ENCODE results near the gene SYT13. TPM values are rescaled to one million over a fixed set of nuclear protein-coding genes. Genes with fewer than 3 reads are reported as not detected.

Gene SYT13
- total and polyA plus RNA-seq, 7 experiments from 2014 or later = not detected

- Histone ChIP-seq H3K4me1 (ENCODE audit: control insufficient read depth in 2 of 2, insufficient read depth in 2 of 2, low read length in 2 of 2) (no peaks in the 10 kb centered on the region), H3K4me3 (ENCODE audit: low read length) (no peak overlapping the region), H3K36me3 (ENCODE audit: control insufficient read depth in 2 of 3, insufficient read depth in 3 of 3, low read length in 3 of 3) (no peaks in the 10 kb centered on the region), H3K27me3 (ENCODE audit: control insufficient read depth in 2 of 2, insufficient read depth in 2 of 2, low read length in 2 of 2) (no peaks in the 10 kb centered on the region), H3K9me3 (ENCODE audit: control insufficient read depth in 2 of 3, low read length in 3 of 3) (no peaks in the 10 kb centered on the region), H3K27ac (ENCODE audit: low read depth, low read length) (no peak overlapping the region)
- ChIA-PET CTCF (no interaction called here), POLR2A (no interaction called here)
- Mint-ChIP-seq H3K36me3 (peaks cover 0 to 3% (median 0%) of the 10 kb centered on the region in 5 donors), H3K4me3 (no peak overlapping the region), H3K27ac (no peak overlapping the region), H3K9me3 (peaks cover 0 to 18% (median 3%) of the 10 kb centered on the region in 11 donors), H3K4me1 (peaks cover 0 to 3% (median 0%) of the 10 kb centered on the region in 7 donors), H3K27me3 (peaks cover 7 to 31% (median 22%) of the 10 kb centered on the region in 5 donors)
- ATAC-seq (no peak), DNase-seq (no peak)
- intact Hi-C loops (cut with micrococcal nuclease) = no loop called here
These were observed 48.3 kb downstream of the SYT13 start for GRCh38 chr11:45237711-45238315.

- intact Hi-C loops (cut with micrococcal nuclease) = no loop called here
- Histone ChIP-seq H3K9me3 (ENCODE audit: control insufficient read depth in 2 of 3, low read length in 3 of 3) (no peaks in the 10 kb centered on the region), H3K27me3 (ENCODE audit: control insufficient read depth in 2 of 2, insufficient read depth in 2 of 2, low read length in 2 of 2) (no peaks in the 10 kb centered on the region), H3K27ac (ENCODE audit: low read depth, low read length) (no peak overlapping the region), H3K4me1 (ENCODE audit: control insufficient read depth in 2 of 2, insufficient read depth in 2 of 2, low read length in 2 of 2) (no peaks in the 10 kb centered on the region), H3K4me3 (ENCODE audit: low read length) (no peak overlapping the region), H3K36me3 (ENCODE audit: control insufficient read depth in 2 of 3, insufficient read depth in 3 of 3, low read length in 3 of 3) (no peaks in the 10 kb centered on the region)
- Mint-ChIP-seq H3K4me3 (no peak overlapping the region), H3K27me3 (peaks cover 3 to 24% (median 22%) of the 10 kb centered on the region in 5 donors), H3K36me3 (peaks cover 0 to 3% (median 0%) of the 10 kb centered on the region in 5 donors), H3K9me3 (peaks cover 0 to 12% (median 0%) of the 10 kb centered on the region in 11 donors), H3K4me1 (peaks cover 0 to 3% (median 0%) of the 10 kb centered on the region in 7 donors), H3K27ac (no peak overlapping the region)
- CTCF ChIA-PET = no interaction called here
- DNase-seq (no peak), ATAC-seq (no peak)
- POLR2A ChIA-PET = no interaction called here
These were observed 51.7 kb downstream of the SYT13 start for GRCh38 chr11:45234306-45235006.

- Mint-ChIP-seq H3K4me1 (peaks cover 0 to 3% (median 0%) of the 10 kb centered on the region in 7 donors), H3K9me3 (peaks cover 0 to 5% (median 0%) of the 10 kb centered on the region in 11 donors), H3K36me3 (peaks cover 0 to 3% (median 0%) of the 10 kb centered on the region in 5 donors), H3K4me3 (no peak overlapping the region), H3K27ac (no peak overlapping the region), H3K27me3 (peaks cover 3 to 21% (median 17%) of the 10 kb centered on the region in 5 donors)
- Histone ChIP-seq H3K4me1 (ENCODE audit: control insufficient read depth in 2 of 2, insufficient read depth in 2 of 2, low read length in 2 of 2) (no peaks in the 10 kb centered on the region), H3K4me3 (ENCODE audit: low read length) (no peak overlapping the region), H3K27me3 (ENCODE audit: control insufficient read depth in 2 of 2, insufficient read depth in 2 of 2, low read length in 2 of 2) (no peaks in the 10 kb centered on the region), H3K36me3 (ENCODE audit: control insufficient read depth in 2 of 3, insufficient read depth in 3 of 3, low read length in 3 of 3) (no peaks in the 10 kb centered on the region), H3K27ac (ENCODE audit: low read depth, low read length) (no peak overlapping the region), H3K9me3 (ENCODE audit: control insufficient read depth in 2 of 3, low read length in 3 of 3) (no peaks in the 10 kb centered on the region)
- DNase-seq (no peak), ATAC-seq (peak; percentile 13)
- CTCF ChIA-PET = no interaction called here
- POLR2A ChIA-PET = no interaction called here
- intact Hi-C loops (cut with micrococcal nuclease) = loop anchor here in 1 of 2 donors (2.0 kb wide), 1 partner anchor 123 kb away; no protein-coding TSS in a partner anchor
These were observed 52.4 kb downstream of the SYT13 start for GRCh38 chr11:45233804-45234170.

- no peak overlapping the region for H3K27ac Mint-ChIP-seq
- Histone ChIP-seq H3K27me3 (ENCODE audit: control insufficient read depth in 2 of 2, insufficient read depth in 2 of 2, low read length in 2 of 2) (no peaks in the 10 kb centered on the region), H3K9me3 (ENCODE audit: control insufficient read depth in 2 of 3, low read length in 3 of 3) (no peaks in the 10 kb centered on the region), H3K4me3 (ENCODE audit: low read length) (no peak overlapping the region), H3K27ac (ENCODE audit: low read depth, low read length) (no peak overlapping the region), H3K36me3 (ENCODE audit: control insufficient read depth in 2 of 3, insufficient read depth in 3 of 3, low read length in 3 of 3) (no peaks in the 10 kb centered on the region), H3K4me1 (ENCODE audit: control insufficient read depth in 2 of 2, insufficient read depth in 2 of 2, low read length in 2 of 2) (no peaks in the 10 kb centered on the region)
- CTCF ChIA-PET = interaction anchor here (0.6 kb wide), 2 partner anchors 14 to 39 kb away, joined by 3 read pairs; no protein-coding TSS in a partner anchor
- DNase-seq = peak in 8 of 9 donors; percentile 16 to 53 (median 32)
- ATAC-seq = peak; percentile 82
- H3K36me3 Mint-ChIP-seq = peaks cover 0 to 3% (median 0%) of the 10 kb centered on the region in 5 donors
- POLR2A ChIA-PET = no interaction called here
- H3K27me3 Mint-ChIP-seq = peaks cover 3 to 19% (median 15%) of the 10 kb centered on the region in 5 donors
- H3K4me3 Mint-ChIP-seq = no peak overlapping the region
- peaks cover 0 to 3% (median 0%) of the 10 kb centered on the region in 11 donors for H3K9me3 Mint-ChIP-seq
- intact Hi-C loops (cut with micrococcal nuclease) = loop anchor here in 1 of 2 donors (2.0 kb wide), 1 partner anchor 122 kb away; no protein-coding TSS in a partner anchor
- peaks cover 0 to 3% (median 0%) of the 10 kb centered on the region in 7 donors for H3K4me1 Mint-ChIP-seq
These were observed 52.9 kb downstream of the SYT13 start for GRCh38 chr11:45233121-45233803.

GRCh38 chr11:45232341-45233080 is 53.6 kb downstream of the SYT13 start:
- H3K9me3 Mint-ChIP-seq = no peaks in the 10 kb centered on the region
- peaks cover 3 to 14% (median 7%) of the 10 kb centered on the region in 5 donors for H3K27me3 Mint-ChIP-seq
- Histone ChIP-seq H3K27ac (ENCODE audit: low read depth, low read length) (no peak overlapping the region), H3K4me3 (ENCODE audit: low read length) (no peak overlapping the region), H3K27me3 (ENCODE audit: control insufficient read depth in 2 of 2, insufficient read depth in 2 of 2, low read length in 2 of 2) (no peaks in the 10 kb centered on the region), H3K4me1 (ENCODE audit: control insufficient read depth in 2 of 2, insufficient read depth in 2 of 2, low read length in 2 of 2) (no peaks in the 10 kb centered on the region), H3K9me3 (ENCODE audit: control insufficient read depth in 2 of 3, low read length in 3 of 3) (no peaks in the 10 kb centered on the region), H3K36me3 (ENCODE audit: control insufficient read depth in 2 of 3, insufficient read depth in 3 of 3, low read length in 3 of 3) (no peaks in the 10 kb centered on the region)
- ChIA-PET CTCF (interaction anchor here (0.6 kb wide), 2 partner anchors 14 to 40 kb away, joined by 3 read pairs; no protein-coding TSS in a partner anchor), POLR2A (no interaction called here)
- peaks cover 0 to 8% (median 0%) of the 10 kb centered on the region in 5 donors for H3K36me3 Mint-ChIP-seq
- no peak overlapping the region for H3K4me3 Mint-ChIP-seq
- H3K4me1 Mint-ChIP-seq = peaks cover 0 to 3% (median 0%) of the 10 kb centered on the region in 7 donors
- H3K27ac Mint-ChIP-seq = no peak overlapping the region
- no peak for DNase-seq
- ATAC-seq = no peak
- intact Hi-C loops (cut with micrococcal nuclease) = loop anchor here in 1 of 2 donors (2.0 kb wide), 1 partner anchor 122 kb away; no protein-coding TSS in a partner anchor

GRCh38 chr11:45229401-45230020 is 56.6 kb downstream of the SYT13 start:
- DNase-seq (no peak), ATAC-seq (no peak)
- H3K27ac ChIP-seq (ENCODE audit: low read depth, low read length) = no peak overlapping the region
- Mint-ChIP-seq H3K9me3 (no peaks in the 10 kb centered on the region), H3K27ac (no peak overlapping the region), H3K36me3 (peaks cover 0 to 32% (median 7%) of the 10 kb centered on the region in 5 donors), H3K4me1 (peaks cover 0 to 3% (median 0%) of the 10 kb centered on the region in 7 donors), H3K27me3 (no peaks in the 10 kb centered on the region), H3K4me3 (no peak overlapping the region)
- H3K4me1 ChIP-seq (ENCODE audit: control insufficient read depth in 2 of 2, insufficient read depth in 2 of 2, low read length in 2 of 2) = no peaks in the 10 kb centered on the region
- ChIA-PET CTCF (no interaction called here), POLR2A (no interaction called here)
- no peak overlapping the region for H3K4me3 ChIP-seq (ENCODE audit: low read length)
- no peaks in the 10 kb centered on the region for H3K27me3 ChIP-seq (ENCODE audit: control insufficient read depth in 2 of 2, insufficient read depth in 2 of 2, low read length in 2 of 2)
- H3K9me3 ChIP-seq (ENCODE audit: control insufficient read depth in 2 of 3, low read length in 3 of 3) = no peaks in the 10 kb centered on the region
- H3K36me3 ChIP-seq (ENCODE audit: control insufficient read depth in 2 of 3, insufficient read depth in 3 of 3, low read length in 3 of 3) = peaks cover 0 to 13% (median 0%) of the 10 kb centered on the region in 3 experiments
- intact Hi-C loops (cut with micrococcal nuclease) = no loop called here

All from naive thymus-derived CD4-positive, alpha-beta T cell (primary cell).